ENCODE data around the gene NPHS1. TPM values are rescaled to one million over a fixed set of nuclear protein-coding genes. Genes with fewer than 3 reads are reported as not detected.

NPHS1 gene
- total and polyA plus RNA-seq, 9 of the 15 experiments (the other 6 are each of a cell fraction or from before 2014, with no cell fraction given) = 0.01 to 0.28 (median 0.14) TPM; not detected in 5

GRCh38 chr19:35853038-35853756 lies 893 bp upstream of the NPHS1 start (continued):
- TF ChIP-seq CREB1 (IDR thresholded peaks at IDR 0.05) (no peak), CREB1 (CRISPR knock-in tag; IDR thresholded peaks at IDR 0.05) (no peak), CBX5 (IDR thresholded peaks at IDR 0.05; ENCODE audit: borderline replicate concordance, low read depth) (no peak)

GRCh38 chr19:35851213-35852028 lies 883 bp downstream of the NPHS1 start:
- DNase-seq (ENCODE audit: extremely low read depth in 1 of 4, low spot score in 3 of 4) = peak in 1 of 4 experiments; percentile 28
- no TSS peak for BruUV-seq (replicated peaks)
- no peak overlapping the region for H3K4me2 ChIP-seq (ENCODE audit: insufficient read depth, low read length)
- CTCF ChIA-PET (ENCODE audit: low intra/inter-chr PET ratio) = no interaction called here
- intact Hi-C loops (cut with micrococcal nuclease) = no loop called here
- POLR2A ChIA-PET = no interaction called here
- 0 out of 4 replicates have a peak overlapping the region, but pooled peaks of 1 of the 2 experiments have one; percentile 4 for H3K9ac ChIP-seq (ENCODE audit: insufficient read depth in 1 of 2, low read depth in 2 of 2, low read length in 2 of 2)
- in situ Hi-C loops (cut with MboI) = no loop called here
- ATAC-seq = no peak
- WGBS (ENCODE audit: insufficient coverage, low coverage, missing lambda C conversion rate) = 9% methylated on average over 22 of the region's 32 CpGs
- H3K79me2 ChIP-seq (ENCODE audit: control insufficient read depth, insufficient read depth, low read length) = no peaks in the 10 kb centered on the region
- H3K9me3 ChIP-seq (replicated peaks; ENCODE audit: control insufficient read depth, insufficient read depth, low read depth, low read length) = no peaks in the 10 kb centered on the region
- peaks cover 34 to 72% of the 10 kb centered on the region in 2 experiments for H3K27me3 ChIP-seq (ENCODE audit: control insufficient read depth in 2 of 2, insufficient read depth in 2 of 2, low read length in 2 of 2)
- no peak overlapping the region for H3K4me3 ChIP-seq
- no peak overlapping the region for H3K27ac ChIP-seq (ENCODE audit: extremely low read depth, low read depth, low read length)
- H2AFZ ChIP-seq (ENCODE audit: low read depth, low read length) = no peak overlapping the region
- H3K36me3 ChIP-seq (ENCODE audit: control insufficient read depth, insufficient read depth, low read length) = no peaks in the 10 kb centered on the region
- peaks cover 4% of the 10 kb centered on the region for H3K9me1 ChIP-seq (ENCODE audit: control insufficient read depth, insufficient read depth, low read length)
- H4K20me1 ChIP-seq (replicated peaks; ENCODE audit: control insufficient read depth, insufficient read depth, low read length) = peaks cover 20% of the 10 kb centered on the region
- FAIRE-seq = no peak
- H3K4me1 ChIP-seq (replicated peaks in 1 of 2; ENCODE audit: control insufficient read depth in 2 of 2, insufficient read depth in 2 of 2, low read length in 2 of 2) = peaks cover 8 to 22% of the 10 kb centered on the region in 2 experiments
- TF ChIP-seq NR0B1 (IDR thresholded peaks at IDR 0.05; ENCODE audit: partially characterized antibody) (no peak), ATF1 (CRISPR knock-in tag; IDR thresholded peaks at IDR 0.05) (no peak), ATF1 (tag; IDR thresholded peaks at IDR 0.05) (peak; percentile 64), NBN (IDR thresholded peaks at IDR 0.05; ENCODE audit: low read depth) (no peak), GABPB1 (CRISPR knock-in tag; IDR thresholded peaks at IDR 0.05) (no peak), MBD1 (CRISPR knock-in tag; IDR thresholded peaks at IDR 0.05) (no peak), ZNF512 (tag; IDR thresholded peaks at IDR 0.05) (peak; percentile 41; the same call in 1 of the 2 replicates), XRCC3 (IDR thresholded peaks at IDR 0.05) (no peak)

Data from K562 (cell line).